SK-N-SH treated with all-trans-retinoic acid at 6 μM for 48 hours (cell line): ENCODE data around the gene AGAP1.

Experiments used
- ATAC-seq: fragments of 200-7000 bp; cut with Tn5 transposase; 3 replicates; pipeline ENCODE4 v1.9.1; 2020; ENCODE audit warnings: mild to moderate bottlenecking, moderate library complexity
- ARNTL ChIP-seq: fragments of 450-650 bp; formaldehyde crosslinking; IDR thresholded peaks from 2 replicates; pipeline ENCODE4 v1.5.0; 2020; ENCODE audit warnings: low read depth, mild to moderate bottlenecking, moderate library complexity, borderline replicate concordance
- BACH2 ChIP-seq: fragments of 250-450 bp; sonication (Bioruptor Pico); IDR thresholded peaks from 2 replicates; pipeline ENCODE4 v1.9.0; 2021; ENCODE audit warnings: mild to moderate bottlenecking, borderline replicate concordance
- CSDC2 ChIP-seq: fragments of 250-450 bp; sonication (Bioruptor Pico); IDR thresholded peaks from 2 replicates; pipeline ENCODE4 v1.5.0; 2020; ENCODE audit warnings: mild to moderate bottlenecking, moderate library complexity
- ESRRG ChIP-seq: fragments of 250-450 bp; sonication (Bioruptor Pico); IDR thresholded peaks from 2 replicates; pipeline ENCODE4 v1.6.1; 2021; ENCODE audit warnings: mild to moderate bottlenecking
- GLIS3 ChIP-seq: fragments of 250-450 bp; sonication (Bioruptor Pico); IDR thresholded peaks from 2 replicates; pipeline ENCODE4 v1.5.0; 2020; ENCODE audit warnings: mild to moderate bottlenecking, moderate library complexity
- ISL1 ChIP-seq: fragments of 250-450 bp; sonication (Bioruptor Pico); IDR thresholded peaks from 2 replicates; pipeline ENCODE4 v2.1.2; 2022; ENCODE audit warnings: mild to moderate bottlenecking, moderate library complexity
- OSR1 ChIP-seq: fragments of 250-450 bp; sonication (Bioruptor Pico); IDR thresholded peaks from 2 replicates; pipeline ENCODE4 v1.8.0; 2022; ENCODE audit warnings: moderate library complexity, mild to moderate bottlenecking, inconsistent platforms
- PPARA ChIP-seq: fragments of 250-450 bp; sonication (Bioruptor Pico); IDR thresholded peaks from 2 replicates; pipeline ENCODE4 v1.5.0; 2020; ENCODE audit warnings: mild to moderate bottlenecking, borderline replicate concordance
- RARB ChIP-seq: fragments of 250-450 bp; sonication (Bioruptor Pico); IDR thresholded peaks from 2 replicates; pipeline ENCODE4 v1.8.0; 2021; ENCODE audit warnings: mild to moderate bottlenecking, moderate library complexity
- SNAI2 ChIP-seq: fragments of 250-450 bp; sonication (Bioruptor Pico); IDR thresholded peaks from 2 replicates; pipeline ENCODE4 v1.5.0; 2020; ENCODE audit warnings: mild to moderate bottlenecking, moderate library complexity
- TCF4 ChIP-seq: fragments of 250-450 bp; sonication (Bioruptor Pico); IDR thresholded peaks from 2 replicates; pipeline ENCODE4 v1.8.0; 2021; ENCODE audit warnings: mild to moderate bottlenecking, moderate library complexity, borderline replicate concordance
- TOX ChIP-seq: fragments of 250-450 bp; sonication (Bioruptor Pico); IDR thresholded peaks from 2 replicates; pipeline ENCODE4 v1.8.0; 2021; ENCODE audit warnings: mild to moderate bottlenecking, moderate library complexity, borderline replicate concordance
- ZC3H10 ChIP-seq: fragments of 250-450 bp; sonication (Bioruptor Pico); IDR thresholded peaks from 2 replicates; pipeline ENCODE4 v1.5.1; 2021; ENCODE audit warnings: mild to moderate bottlenecking, moderate library complexity
- ZFP3 ChIP-seq: fragments of 250-450 bp; sonication (Bioruptor Pico); IDR thresholded peaks from 2 replicates; pipeline ENCODE4 v1.5.0; 2020; ENCODE audit warnings: mild to moderate bottlenecking, moderate library complexity
- ZFP30 ChIP-seq: fragments of 450-650 bp; formaldehyde crosslinking; IDR thresholded peaks from 2 replicates; pipeline ENCODE4 v1.5.0; 2022; ENCODE audit warnings: mild to moderate bottlenecking, moderate library complexity
- ZNF565 ChIP-seq: fragments of 450-650 bp; formaldehyde crosslinking; conservative IDR thresholded peaks from 2 replicates; pipeline ENCODE4 v1.5.0; 2020; ENCODE audit warnings: low read depth, mild to moderate bottlenecking, moderate library complexity
- ZNF8 ChIP-seq: fragments of 450-650 bp; formaldehyde crosslinking; IDR thresholded peaks from 2 replicates; pipeline ENCODE4 v1.5.0; 2020; ENCODE audit warnings: mild to moderate bottlenecking, moderate library complexity
- TF ChIP-seq, protein P1 (sequence below): fragments of 250-450 bp; sonication (Bioruptor Pico); IDR thresholded peaks from 2 replicates; pipeline ENCODE4 v1.8.0; 2021; ENCODE audit warnings: low read depth, mild to moderate bottlenecking, moderate library complexity, borderline replicate concordance
- TF ChIP-seq, protein P2 (sequence below): fragments of 250-450 bp; sonication (Bioruptor Pico); IDR thresholded peaks from 2 replicates; pipeline ENCODE4 v1.5.1; 2021; ENCODE audit warnings: mild to moderate bottlenecking, moderate library complexity
- TF ChIP-seq, protein P3 (sequence below): fragments of 250-450 bp; sonication (Bioruptor Pico); IDR thresholded peaks from 2 replicates; pipeline ENCODE4 v1.5.0; 2020; ENCODE audit warnings: mild to moderate bottlenecking, moderate library complexity
- TF ChIP-seq, protein P4 (sequence below): fragments of 250-450 bp; sonication (Bioruptor Pico); IDR thresholded peaks from 2 replicates; pipeline ENCODE4 v1.5.1; 2020; ENCODE audit warnings: low read depth, mild to moderate bottlenecking, moderate library complexity

AGAP1 gene

DNA sequence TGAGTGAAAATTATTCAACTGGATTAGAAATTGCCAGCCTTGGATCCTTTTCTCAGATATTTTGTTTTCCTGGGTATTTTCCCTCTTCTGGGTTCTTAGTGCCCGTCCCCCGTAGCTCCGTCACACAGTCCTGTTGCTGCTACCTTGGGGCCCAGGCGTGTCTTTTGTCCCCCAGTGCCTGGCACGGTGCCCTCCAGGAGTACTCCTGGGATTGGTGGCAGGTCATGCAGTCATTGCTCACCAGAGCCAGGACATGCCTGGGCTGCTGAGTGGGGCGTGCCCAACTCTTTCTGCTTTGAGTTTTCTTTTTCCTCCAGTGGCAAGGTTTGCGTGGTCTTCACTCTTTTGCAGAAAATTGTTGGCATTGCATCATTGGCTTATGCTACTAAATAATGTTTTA, 275.2 kb downstream of the AGAP1 start:
- no peak for ATAC-seq

DNA sequence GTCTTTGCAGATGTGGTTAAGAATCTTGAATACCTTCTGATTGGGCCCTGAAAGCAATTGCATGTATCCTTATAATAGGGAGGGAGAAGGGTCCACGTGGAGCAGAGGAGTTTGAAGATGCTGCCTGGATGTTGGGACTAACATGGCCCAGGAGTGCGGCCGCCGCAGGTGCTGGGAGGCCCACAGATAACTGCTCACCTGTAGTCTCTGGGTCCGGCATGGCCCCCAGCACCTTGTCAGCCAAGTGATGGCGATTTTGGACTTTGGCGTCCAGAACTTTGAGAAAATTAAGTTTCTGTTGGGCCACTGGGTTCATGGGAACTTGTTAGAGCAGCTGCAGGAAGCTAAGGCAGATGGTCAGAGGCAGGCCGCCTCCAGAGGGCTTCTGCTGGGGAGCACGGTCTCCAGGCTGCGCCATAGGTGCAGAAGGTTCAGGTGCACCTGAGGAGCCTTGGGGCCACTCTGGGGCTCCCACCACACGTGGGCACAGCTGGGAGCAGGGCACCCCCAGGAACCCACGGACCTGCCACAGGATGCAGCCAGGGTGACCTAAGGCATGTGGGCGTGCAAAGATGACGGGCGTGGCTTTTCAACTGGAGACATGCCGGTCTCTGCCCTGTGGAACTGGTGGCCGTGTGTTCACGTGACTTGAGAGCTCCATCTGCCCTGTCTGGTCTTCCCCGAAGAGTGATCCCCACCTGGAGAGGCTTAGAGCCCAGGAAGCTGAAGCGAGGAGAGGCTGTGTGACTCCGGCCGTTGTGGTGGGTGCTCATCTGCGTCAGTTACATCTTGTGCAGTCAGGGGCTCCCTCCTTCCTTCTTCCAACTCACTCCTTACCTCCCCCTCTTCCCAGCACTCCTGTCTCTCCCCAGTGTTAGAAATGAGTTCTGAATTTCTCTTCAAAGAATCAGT, 277.3 kb downstream of the AGAP1 start:
- TF ChIP-seq ZC3H10 (CRISPR knock-in tag) (no peak), RARB (CRISPR knock-in tag) (no peak), BACH2 (CRISPR knock-in tag) (no peak), ZFP30 (CRISPR knock-in tag) (no peak), SNAI2 (CRISPR knock-in tag) (no peak), TOX (no peak), ISL1 (CRISPR knock-in tag) (no peak), TCF4 (no peak), ZNF565 (no peak), ZNF8 (CRISPR knock-in tag) (no peak), PPARA (CRISPR knock-in tag) (no peak), GLIS3 (CRISPR knock-in tag) (no peak)
- TF ChIP-seq, protein P1, sequence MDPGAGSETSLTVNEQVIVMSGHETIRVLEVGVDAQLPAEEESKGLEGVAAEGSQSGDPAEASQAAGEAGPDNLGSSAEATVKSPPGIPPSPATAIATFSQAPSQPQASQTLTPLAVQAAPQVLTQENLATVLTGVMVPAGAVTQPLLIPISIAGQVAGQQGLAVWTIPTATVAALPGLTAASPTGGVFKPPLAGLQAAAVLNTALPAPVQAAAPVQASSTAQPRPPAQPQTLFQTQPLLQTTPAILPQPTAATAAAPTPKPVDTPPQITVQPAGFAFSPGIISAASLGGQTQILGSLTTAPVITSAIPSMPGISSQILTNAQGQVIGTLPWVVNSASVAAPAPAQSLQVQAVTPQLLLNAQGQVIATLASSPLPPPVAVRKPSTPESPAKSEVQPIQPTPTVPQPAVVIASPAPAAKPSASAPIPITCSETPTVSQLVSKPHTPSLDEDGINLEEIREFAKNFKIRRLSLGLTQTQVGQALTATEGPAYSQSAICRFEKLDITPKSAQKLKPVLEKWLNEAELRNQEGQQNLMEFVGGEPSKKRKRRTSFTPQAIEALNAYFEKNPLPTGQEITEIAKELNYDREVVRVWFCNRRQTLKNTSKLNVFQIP (CRISPR knock-in tag), result no peak
- TF ChIP-seq, protein P2, sequence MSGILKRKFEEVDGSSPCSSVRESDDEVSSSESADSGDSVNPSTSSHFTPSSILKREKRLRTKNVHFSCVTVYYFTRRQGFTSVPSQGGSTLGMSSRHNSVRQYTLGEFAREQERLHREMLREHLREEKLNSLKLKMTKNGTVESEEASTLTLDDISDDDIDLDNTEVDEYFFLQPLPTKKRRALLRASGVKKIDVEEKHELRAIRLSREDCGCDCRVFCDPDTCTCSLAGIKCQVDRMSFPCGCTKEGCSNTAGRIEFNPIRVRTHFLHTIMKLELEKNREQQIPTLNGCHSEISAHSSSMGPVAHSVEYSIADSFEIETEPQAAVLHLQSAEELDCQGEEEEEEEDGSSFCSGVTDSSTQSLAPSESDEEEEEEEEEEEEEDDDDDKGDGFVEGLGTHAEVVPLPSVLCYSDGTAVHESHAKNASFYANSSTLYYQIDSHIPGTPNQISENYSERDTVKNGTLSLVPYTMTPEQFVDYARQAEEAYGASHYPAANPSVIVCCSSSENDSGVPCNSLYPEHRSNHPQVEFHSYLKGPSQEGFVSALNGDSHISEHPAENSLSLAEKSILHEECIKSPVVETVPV (CRISPR knock-in tag), result no peak
- no peak for ATAC-seq

More for the DNA sequence above, 275.2 kb downstream of the AGAP1 start:
- TF ChIP-seq ARNTL (CRISPR knock-in tag), result no peak
- TF ChIP-seq BACH2 (CRISPR knock-in tag), result no peak
- no peak for TF ChIP-seq TOX
- no peak for TF ChIP-seq ZFP30 (CRISPR knock-in tag)
- no peak for TF ChIP-seq SNAI2 (CRISPR knock-in tag)
- TF ChIP-seq OSR1, result no peak
- TF ChIP-seq, protein P1 (CRISPR knock-in tag), result no peak
- no peak for TF ChIP-seq ISL1 (CRISPR knock-in tag)

DNA sequence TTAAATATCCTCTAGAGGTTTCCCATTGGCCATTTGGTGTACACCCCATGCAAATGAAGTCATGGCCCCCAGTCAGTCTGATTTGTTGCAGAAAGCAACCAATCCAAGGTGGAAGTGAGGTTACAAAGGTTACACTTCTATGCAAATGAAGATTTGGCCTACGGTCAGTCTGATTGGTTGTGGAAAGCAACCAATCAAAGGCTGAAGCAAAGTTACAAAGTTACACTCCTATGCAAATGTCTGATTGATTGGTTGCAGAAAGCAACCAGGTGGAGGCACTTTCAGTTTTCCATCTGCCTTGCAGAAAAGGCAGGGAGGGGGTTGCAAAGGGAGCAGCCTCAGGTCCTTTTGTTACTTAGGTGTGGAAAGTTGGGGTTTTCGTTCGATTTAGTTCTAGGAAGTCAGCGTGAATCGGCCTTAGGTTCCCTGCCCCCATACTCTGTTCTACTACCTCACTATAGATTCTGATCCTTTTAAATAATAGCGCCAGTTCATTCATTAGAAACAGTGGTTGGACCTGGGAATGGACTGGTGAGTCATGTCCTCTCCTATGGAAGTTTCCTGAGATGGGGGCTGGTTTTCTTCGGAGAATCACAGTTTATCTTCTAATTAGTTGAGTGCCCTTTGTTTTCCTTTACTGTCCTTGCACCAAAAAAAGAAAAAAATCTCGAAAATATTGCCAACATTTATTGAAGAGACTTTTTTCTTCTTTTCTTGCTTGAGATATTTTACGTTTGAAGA, 279.5 kb downstream of the AGAP1 start:
- no peak for ATAC-seq
- TF ChIP-seq ZFP30 (CRISPR knock-in tag) (no peak), OSR1 (no peak), TCF4 (no peak), RARB (CRISPR knock-in tag) (no peak), TOX (no peak), GLIS3 (CRISPR knock-in tag) (no peak), BACH2 (CRISPR knock-in tag) (no peak), PPARA (CRISPR knock-in tag) (no peak), ZFP3 (CRISPR knock-in tag) (no peak), CSDC2 (no peak), ARNTL (CRISPR knock-in tag) (no peak), ISL1 (CRISPR knock-in tag) (no peak), ESRRG (CRISPR knock-in tag) (no peak), SNAI2 (CRISPR knock-in tag) (no peak)
- TF ChIP-seq, protein P3, sequence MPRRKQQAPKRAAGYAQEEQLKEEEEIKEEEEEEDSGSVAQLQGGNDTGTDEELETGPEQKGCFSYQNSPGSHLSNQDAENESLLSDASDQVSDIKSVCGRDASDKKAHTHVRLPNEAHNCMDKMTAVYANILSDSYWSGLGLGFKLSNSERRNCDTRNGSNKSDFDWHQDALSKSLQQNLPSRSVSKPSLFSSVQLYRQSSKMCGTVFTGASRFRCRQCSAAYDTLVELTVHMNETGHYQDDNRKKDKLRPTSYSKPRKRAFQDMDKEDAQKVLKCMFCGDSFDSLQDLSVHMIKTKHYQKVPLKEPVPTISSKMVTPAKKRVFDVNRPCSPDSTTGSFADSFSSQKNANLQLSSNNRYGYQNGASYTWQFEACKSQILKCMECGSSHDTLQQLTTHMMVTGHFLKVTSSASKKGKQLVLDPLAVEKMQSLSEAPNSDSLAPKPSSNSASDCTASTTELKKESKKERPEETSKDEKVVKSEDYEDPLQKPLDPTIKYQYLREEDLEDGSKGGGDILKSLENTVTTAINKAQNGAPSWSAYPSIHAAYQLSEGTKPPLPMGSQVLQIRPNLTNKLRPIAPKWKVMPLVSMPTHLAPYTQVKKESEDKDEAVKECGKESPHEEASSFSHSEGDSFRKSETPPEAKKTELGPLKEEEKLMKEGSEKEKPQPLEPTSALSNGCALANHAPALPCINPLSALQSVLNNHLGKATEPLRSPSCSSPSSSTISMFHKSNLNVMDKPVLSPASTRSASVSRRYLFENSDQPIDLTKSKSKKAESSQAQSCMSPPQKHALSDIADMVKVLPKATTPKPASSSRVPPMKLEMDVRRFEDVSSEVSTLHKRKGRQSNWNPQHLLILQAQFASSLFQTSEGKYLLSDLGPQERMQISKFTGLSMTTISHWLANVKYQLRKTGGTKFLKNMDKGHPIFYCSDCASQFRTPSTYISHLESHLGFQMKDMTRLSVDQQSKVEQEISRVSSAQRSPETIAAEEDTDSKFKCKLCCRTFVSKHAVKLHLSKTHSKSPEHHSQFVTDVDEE (CRISPR knock-in tag), result no peak
- TF ChIP-seq, protein P2 (CRISPR knock-in tag), result no peak
- TF ChIP-seq, protein P4, sequence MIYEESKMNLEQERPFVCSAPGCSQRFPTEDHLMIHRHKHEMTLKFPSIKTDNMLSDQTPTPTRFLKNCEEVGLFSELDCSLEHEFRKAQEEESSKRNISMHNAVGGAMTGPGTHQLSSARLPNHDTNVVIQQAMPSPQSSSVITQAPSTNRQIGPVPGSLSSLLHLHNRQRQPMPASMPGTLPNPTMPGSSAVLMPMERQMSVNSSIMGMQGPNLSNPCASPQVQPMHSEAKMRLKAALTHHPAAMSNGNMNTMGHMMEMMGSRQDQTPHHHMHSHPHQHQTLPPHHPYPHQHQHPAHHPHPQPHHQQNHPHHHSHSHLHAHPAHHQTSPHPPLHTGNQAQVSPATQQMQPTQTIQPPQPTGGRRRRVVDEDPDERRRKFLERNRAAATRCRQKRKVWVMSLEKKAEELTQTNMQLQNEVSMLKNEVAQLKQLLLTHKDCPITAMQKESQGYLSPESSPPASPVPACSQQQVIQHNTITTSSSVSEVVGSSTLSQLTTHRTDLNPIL (CRISPR knock-in tag), result no peak
- TF ChIP-seq, protein P1 (CRISPR knock-in tag), result no peak
